Esophagus squamous epithelium (tissue), 5 donors: ENCODE data around the gene TRMT61A. TPM values are rescaled to one million over a fixed set of nuclear protein-coding genes. Genes with fewer than 3 reads are reported as not detected.

Source experiments
- DNase-seq: peaks from one replicate; lab custom pipeline; 2025; lab: John Stamatoyannopoulos, UW
- H3K27ac ChIP-seq, 4 donors: fragments of 200-600 bp; sonication (generic); one replicate each; pipeline ENCODE4 v1.5.1; 2016 to 2019; ENCODE audit warnings: mild to moderate bottlenecking in 1 of 4
- H3K27me3 ChIP-seq, 4 donors: fragments of 200-600 bp; sonication (generic); 1 replicate in 3 of 4; 2 replicates in 1 of 4; pipeline versions ENCODE4 v1.5.1 to v1.6.0; 2017 to 2021; ENCODE audit warnings: antibody characterized with exemption in 1 of 4
- H3K36me3 ChIP-seq, 3 donors: fragments of 200-600 bp; sonication (generic); one replicate each; pipeline ENCODE4 v1.5.1; 2016 to 2019
- H3K4me1 ChIP-seq, 3 donors: fragments of 200-600 bp; sonication (generic); one replicate each; pipeline ENCODE4 v1.5.1; 2017 to 2019
- H3K4me3 ChIP-seq, 4 donors: fragments of 200-600 bp; sonication (generic); 1 replicate in 3 of 4; 2 replicates in 1 of 4; pipeline ENCODE4 v1.5.1; 2016 to 2019; ENCODE audit warnings: mild to moderate bottlenecking in 2 of 4, moderate library complexity in 1 of 4
- H3K9me3 ChIP-seq, 3 donors: fragments of 200-600 bp; sonication (generic); one replicate each; pipeline ENCODE4 v1.5.1; 2016 to 2019
- CTCF ChIP-seq, 6 experiments: fragments of 450-650 bp in 4 of 6; fragments of 200-600 bp in 2 of 6; sonication (generic) in 2 of 6; IDR thresholded peaks; one replicate each; pipeline ENCODE4 v1.5.1; 2016 to 2019; ENCODE audit warnings: antibody characterized with exemption in 6 of 6, mild to moderate bottlenecking in 4 of 6, moderate library complexity in 4 of 6
- POLR2A ChIP-seq, 4 donors: fragments of 450-650 bp; IDR thresholded peaks; one replicate each; pipeline ENCODE4 v1.6.1; 2017; ENCODE audit warnings: antibody characterized with exemption in 4 of 4, mild to moderate bottlenecking in 4 of 4, moderate library complexity in 3 of 4
- WGBS, 2 donors: methylation state at CpG; one replicate each; pipeline ENCODE4 v1.1.5; 2018; 5-methylcytosine and 5-hydroxymethylcytosine counted together
- intact Hi-C: fragments of 100-400 bp; cut with DNase I; formaldehyde crosslinking; loops from one replicate; pipeline ENCODE4 v1.15.0; 2022
- total RNA-seq, 4 donors: library from RNA; depleted of rRNA; stranded (reverse); fragments of >200 nt; gene quantifications; one replicate each; pipeline ENCODE4 v1.1.0, GENCODE V29; 2016
- donor health status: DM: yes; HTN: yes; CAD: no.

Gene TRMT61A
- total RNA-seq, 4 donors from 2014 or later, result 7.7 to 20.6 (median 9.9) TPM

GRCh38 chr14:103551338-103551762 lies 22.4 kb downstream of the TRMT61A start:
- Histone ChIP-seq H3K36me3 (no peaks in the 10 kb centered on the region), H3K27me3 (no peaks in the 10 kb centered on the region), H3K4me1 (peaks cover 25 to 67% (median 37%) of the 10 kb centered on the region in 3 donors), H3K9me3 (no peaks in the 10 kb centered on the region), H3K27ac (peak overlapping the region; percentile 72 to 95 (median 88)), H3K4me3 (peak overlapping the region in 1 of 4 donors; percentile 8)
- TF ChIP-seq CTCF (IDR thresholded peaks at IDR 0.05) (no peak), POLR2A (IDR thresholded peaks at IDR 0.05) (peak in 1 of 4 donors; percentile 25)
- DNase-seq, result no peak
- WGBS, 2 donors, result 75 to 83% methylated on average over 11 to 16 of the region's 17 CpGs
- intact Hi-C loops, result no loop called here

- intact Hi-C loops, result no loop called here
- H3K9me3 ChIP-seq, result no peaks in the 10 kb centered on the region
- TF ChIP-seq POLR2A (IDR thresholded peaks at IDR 0.05), result no peak
- TF ChIP-seq CTCF (IDR thresholded peaks at IDR 0.05), result no peak
- no peaks in the 10 kb centered on the region for H3K36me3 ChIP-seq
- H3K4me1 ChIP-seq, result peaks cover 25 to 68% (median 39%) of the 10 kb centered on the region in 3 donors
- peak overlapping the region; percentile 72 to 95 (median 88) for H3K27ac ChIP-seq
- no peak for DNase-seq
- H3K4me3 ChIP-seq, result peak overlapping the region in 1 of 4 donors; percentile 8
- H3K27me3 ChIP-seq, result no peaks in the 10 kb centered on the region
- 34 to 46% methylated on average over 8 of the region's 18 CpGs for WGBS, 2 donors
Observed at GRCh38 chr14:103552011-103552845, 23.2 kb downstream of the TRMT61A start.

GRCh38 chr14:103552846-103553210 lies 23.8 kb downstream of the TRMT61A start:
- peak overlapping the region; percentile 72 to 95 (median 88) for H3K27ac ChIP-seq
- peaks cover 25 to 74% (median 44%) of the 10 kb centered on the region in 3 donors for H3K4me1 ChIP-seq
- no peaks in the 10 kb centered on the region for H3K9me3 ChIP-seq
- no peaks in the 10 kb centered on the region for H3K27me3 ChIP-seq
- H3K36me3 ChIP-seq, result peaks cover 0 to 3% (median 0%) of the 10 kb centered on the region in 3 donors
- 79 to 86% methylated on average over 11 of the region's 11 CpGs for WGBS, 2 donors
- no peak overlapping the region for H3K4me3 ChIP-seq
- DNase-seq, result no peak
- intact Hi-C loops, result no loop called here
- TF ChIP-seq POLR2A (IDR thresholded peaks at IDR 0.05) (no peak), CTCF (IDR thresholded peaks at IDR 0.05) (no peak)

GRCh38 chr14:103555559-103556337 lies 26.8 kb downstream of the TRMT61A start:
- Histone ChIP-seq H3K36me3 (peaks cover 0 to 30% (median 9%) of the 10 kb centered on the region in 3 donors), H3K4me1 (peaks cover 25 to 75% (median 45%) of the 10 kb centered on the region in 3 donors), H3K27me3 (no peaks in the 10 kb centered on the region), H3K27ac (peak overlapping the region; percentile 11 to 67 (median 46)), H3K9me3 (no peaks in the 10 kb centered on the region), H3K4me3 (no peak overlapping the region)
- WGBS, 2 donors, result 77 to 79% methylated on average over 12 of the region's 15 CpGs
- TF ChIP-seq POLR2A (IDR thresholded peaks at IDR 0.05) (no peak), CTCF (IDR thresholded peaks at IDR 0.05) (no peak)
- DNase-seq, result no peak
- intact Hi-C loops, result no loop called here
